Tongue (tissue), 2 donors: ENCODE measurements around the gene NISCH. TPM values are rescaled to one million over a fixed set of nuclear protein-coding genes. Genes with fewer than 3 reads are reported as not detected.

Experiments
- DNase-seq: peaks from one replicate; pipeline ENCODE4 v3.0.0-alpha.2; 2015
- total RNA-seq: library from RNA; depleted of rRNA; stranded (reverse); fragments of >200 nt; gene quantifications from one replicate; pipeline ENCODE4 v1.2.3, GENCODE V29; 2014

NISCH gene
- total RNA-seq, 1 donor from 2014 or later = 82.2 TPM

DNA sequence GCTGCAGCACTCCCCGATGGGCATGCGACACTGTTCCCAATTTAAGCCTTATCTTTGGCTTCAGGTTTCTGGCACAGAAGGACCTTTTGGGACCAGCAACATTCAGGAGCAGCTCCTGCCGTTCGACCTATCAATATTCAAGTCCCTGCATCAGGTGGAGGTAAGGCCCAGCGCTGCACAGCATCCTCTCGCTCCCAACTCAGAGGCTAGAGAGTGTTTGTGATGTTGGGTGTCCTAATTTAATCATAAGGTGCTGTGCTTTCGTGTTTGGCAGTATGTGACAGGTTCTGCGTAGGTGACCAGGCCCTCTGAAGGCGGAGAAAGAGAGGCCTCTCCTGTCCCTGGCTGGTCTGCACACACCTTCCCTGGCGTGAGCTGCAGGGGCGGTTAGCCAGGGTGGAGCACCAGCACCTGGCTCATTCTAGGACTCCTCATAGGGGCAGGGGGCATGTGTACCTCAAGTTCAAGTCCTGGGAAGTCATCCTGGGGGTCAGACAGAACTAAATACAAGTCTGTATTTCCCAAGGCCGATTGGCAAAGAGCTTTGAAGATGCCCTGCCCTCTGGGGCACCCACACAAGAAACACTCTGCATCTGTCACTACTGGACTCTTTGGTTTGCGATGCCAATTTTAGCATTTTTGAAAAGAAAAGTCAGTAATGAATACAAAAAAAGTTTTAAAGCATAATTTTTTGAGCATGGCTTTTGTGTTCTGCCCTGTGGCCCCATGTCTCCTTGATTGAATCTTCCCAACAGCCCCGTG is 17.0 kb downstream of the NISCH start:
- no peak for DNase-seq

GRCh38 chr3:52473026-52473425 is 17.6 kb downstream of the NISCH start:
- DNase-seq = no peak

DNA sequence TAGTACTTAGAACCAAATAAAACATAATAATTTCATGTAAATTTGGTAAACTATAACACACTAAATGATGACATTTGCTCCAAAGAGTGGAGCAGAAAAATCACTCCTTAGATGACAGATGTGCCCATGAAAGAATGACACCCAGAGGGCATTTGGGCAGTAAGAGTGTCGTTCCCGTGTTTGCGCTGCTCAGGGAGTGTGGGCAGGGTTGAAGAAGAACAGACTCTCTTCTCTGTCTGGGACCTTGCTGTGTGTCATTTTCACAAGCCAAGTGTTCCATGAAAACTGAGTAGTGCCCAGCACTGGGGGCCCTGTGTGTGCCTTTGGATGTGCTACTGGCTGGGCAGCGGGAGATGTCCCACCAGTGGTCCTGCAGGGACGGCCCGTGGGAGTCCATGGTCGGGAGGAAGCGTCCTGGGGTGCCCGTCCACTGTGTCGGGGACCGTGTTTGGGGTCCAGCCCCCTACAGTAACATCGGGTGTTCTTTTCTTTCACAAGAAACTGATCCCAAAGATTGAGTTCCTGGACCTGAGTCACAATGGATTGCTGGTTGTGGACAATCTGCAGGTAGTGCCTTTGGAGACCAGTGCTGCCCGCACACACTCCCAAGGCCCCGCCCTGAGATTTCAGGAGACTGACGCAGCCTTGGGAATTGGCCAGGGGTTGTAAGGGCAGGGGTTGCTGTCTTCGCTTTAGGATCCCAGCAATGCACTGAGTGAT is 21.8 kb downstream of the NISCH start:
- DNase-seq = no peak

- DNase-seq = no peak
Observed at GRCh38 chr3:52477796-52478095, 22.3 kb downstream of the NISCH start.

- DNase-seq = no peak
Observed at GRCh38 chr3:52479037-52479876, 23.9 kb downstream of the NISCH start.

- no peak for DNase-seq
Observed at GRCh38 chr3:52479877-52480575, 24.6 kb downstream of the NISCH start.

DNA sequence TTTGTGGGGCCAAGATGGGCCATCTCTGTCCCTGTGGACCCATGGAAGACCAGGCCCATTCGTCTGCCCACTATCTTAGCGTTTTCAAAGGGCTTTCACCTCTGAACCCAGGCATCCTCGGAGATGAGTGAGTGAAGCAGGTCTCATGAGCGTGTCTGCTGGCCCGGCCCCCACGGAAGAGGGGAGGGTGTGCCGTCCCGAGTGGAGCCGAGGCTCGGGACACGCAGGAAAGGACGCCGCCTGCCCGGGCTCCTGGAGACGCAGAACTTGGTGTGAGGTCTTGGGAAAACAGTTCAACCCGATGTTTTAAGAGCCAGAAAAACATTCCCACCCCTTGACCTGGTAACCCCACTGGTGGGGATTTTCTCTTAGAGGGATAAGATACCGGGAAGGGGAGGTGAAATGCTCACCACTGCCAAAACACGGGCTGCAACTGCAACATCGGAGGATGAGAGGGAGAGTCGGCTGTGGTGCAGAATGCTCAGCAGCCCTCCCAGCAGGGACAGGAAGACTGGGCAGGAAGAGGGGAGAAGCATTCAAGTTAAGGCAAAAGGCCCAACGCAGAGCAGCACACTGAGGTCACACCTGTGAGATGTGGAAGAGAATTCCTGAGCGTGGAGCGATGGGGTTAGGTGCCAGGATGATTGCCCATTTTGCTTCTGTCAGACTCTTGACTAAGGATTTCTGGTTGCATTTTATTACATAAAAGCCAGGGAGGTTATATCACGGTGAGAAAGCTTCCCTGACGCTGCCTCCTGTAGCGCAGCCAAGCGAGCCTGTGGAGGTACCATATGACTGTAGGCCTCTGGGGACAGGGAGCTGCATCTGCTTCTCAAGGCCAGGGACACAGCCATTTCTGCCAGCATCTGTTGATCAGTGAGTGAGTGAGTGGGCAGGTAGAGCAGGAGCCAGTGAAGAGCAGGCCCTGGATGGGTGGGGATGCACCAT is 25.6 kb downstream of the NISCH start:
- DNase-seq = no peak

- DNase-seq = no peak
Observed at GRCh38 chr3:52481819-52482521, 26.6 kb downstream of the NISCH start.

DNA sequence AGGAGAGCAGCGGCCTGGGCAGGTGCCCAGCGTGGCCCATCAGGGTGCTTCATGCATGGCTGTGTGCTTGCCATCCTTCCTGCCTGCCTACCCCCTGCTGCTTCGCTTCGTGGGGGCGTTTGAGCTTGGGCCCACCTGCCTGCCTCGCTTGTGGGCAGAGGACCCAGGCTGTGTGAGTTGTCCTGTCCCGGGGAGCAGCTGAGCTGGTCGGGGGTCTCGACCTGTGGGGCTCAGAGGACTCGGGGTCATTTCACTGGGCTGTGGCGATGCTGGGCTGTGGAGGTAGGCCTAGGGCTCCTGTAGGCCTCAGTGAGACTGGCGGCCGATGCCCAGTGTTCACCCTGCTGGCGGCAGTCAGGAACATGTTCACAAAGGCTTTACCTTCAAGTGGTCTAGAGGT is 27.7 kb downstream of the NISCH start:
- DNase-seq = no peak

DNA sequence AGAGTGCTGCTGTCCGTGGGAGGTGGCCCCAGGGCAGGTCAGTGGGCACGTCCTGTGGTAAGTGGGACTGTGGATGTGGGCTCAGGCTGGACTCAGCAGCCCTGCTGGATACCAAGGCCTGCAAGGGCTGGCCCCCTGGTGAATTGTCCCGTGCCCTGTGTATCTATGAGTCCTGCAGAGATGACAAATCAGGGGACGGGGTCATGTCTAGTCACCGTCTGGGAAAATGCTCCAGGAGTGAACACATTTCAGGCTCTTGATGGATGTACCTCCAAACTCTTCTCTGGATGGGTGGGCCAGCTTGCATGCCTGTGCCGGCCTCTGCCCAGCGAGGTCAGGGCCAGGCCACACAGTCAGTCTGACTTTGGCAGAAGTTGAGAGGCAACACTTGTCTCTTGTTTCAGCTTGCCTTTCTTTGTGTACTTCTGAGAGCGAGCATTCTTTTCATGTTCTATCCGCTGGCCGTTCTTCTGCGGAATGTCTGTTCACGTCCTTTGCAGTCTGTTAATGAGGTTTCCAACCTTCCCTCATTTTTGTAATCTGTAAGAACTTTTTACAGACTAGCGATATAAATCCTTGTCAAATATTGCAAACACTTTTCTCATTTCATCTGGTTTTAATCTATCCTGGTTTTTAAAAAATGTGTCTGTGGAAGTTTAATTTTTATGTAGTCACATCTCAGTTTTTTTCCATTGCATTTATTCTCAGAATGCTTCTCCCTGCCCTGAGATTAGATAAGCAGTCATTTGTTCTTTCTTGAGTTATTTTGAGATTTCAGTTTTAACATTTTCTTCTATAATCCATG is 28.4 kb downstream of the NISCH start:
- peak; percentile 53 for DNase-seq

DNA sequence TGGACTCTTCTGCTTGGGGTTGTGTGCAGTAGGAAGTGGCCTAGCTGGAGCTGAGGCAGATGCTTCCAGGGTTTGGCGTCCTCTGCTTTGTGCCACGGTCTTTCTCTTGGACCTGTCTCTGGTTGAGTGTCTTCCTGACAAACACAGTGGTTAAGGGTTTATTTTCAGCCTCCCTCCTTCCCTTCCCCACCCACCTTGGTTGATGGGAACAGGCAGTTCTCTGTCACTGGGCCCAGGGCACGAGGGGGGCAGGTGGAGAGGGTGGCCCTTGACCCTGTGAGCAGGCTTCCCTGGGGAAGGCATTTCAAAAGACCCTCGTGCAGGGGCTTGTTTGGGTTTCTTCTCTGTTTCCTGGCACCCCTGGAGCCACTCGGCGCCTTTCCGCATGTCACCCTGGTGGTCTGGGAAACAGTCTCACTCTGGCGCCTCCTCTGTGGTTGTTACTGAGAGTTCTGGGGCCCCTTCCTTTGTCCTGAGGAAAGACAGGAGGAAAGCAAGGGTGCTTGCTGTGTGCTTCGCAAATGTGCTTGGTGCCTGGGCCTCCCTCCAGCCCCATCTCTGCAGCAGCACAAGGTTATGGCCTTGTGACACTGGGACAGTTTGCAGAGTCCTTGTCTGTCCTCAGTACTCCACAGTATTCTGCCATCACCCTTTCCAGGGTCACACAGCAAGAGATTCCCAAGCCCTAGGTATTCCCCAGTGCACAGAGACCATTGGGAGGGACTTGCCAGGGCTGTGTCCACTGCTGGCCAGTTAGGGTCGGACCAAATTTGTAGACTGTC is 29.5 kb downstream of the NISCH start:
- DNase-seq = no peak

DNA sequence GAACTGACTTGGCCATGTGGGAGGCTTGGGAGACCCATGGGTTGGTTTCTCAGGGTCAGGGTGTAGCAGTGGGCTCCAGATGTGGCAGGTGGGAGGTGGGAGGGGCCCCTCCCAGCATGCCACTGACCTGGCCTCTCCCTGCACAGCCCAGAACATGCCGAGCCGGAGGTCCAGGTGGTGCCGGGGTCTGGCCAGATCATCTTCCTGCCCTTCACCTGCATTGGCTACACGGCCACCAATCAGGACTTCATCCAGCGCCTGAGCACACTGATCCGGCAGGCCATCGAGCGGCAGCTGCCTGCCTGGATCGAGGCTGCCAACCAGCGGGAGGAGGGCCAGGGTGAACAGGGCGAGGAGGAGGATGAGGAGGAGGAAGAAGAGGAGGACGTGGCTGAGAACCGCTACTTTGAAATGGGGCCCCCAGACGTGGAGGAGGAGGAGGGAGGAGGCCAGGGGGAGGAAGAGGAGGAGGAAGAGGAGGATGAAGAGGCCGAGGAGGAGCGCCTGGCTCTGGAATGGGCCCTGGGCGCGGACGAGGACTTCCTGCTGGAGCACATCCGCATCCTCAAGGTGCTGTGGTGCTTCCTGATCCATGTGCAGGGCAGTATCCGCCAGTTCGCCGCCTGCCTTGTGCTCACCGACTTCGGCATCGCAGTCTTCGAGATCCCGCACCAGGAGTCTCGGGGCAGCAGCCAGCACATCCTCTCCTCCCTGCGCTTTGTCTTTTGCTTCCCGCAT is 31.8 kb downstream of the NISCH start:
- no peak for DNase-seq

DNA sequence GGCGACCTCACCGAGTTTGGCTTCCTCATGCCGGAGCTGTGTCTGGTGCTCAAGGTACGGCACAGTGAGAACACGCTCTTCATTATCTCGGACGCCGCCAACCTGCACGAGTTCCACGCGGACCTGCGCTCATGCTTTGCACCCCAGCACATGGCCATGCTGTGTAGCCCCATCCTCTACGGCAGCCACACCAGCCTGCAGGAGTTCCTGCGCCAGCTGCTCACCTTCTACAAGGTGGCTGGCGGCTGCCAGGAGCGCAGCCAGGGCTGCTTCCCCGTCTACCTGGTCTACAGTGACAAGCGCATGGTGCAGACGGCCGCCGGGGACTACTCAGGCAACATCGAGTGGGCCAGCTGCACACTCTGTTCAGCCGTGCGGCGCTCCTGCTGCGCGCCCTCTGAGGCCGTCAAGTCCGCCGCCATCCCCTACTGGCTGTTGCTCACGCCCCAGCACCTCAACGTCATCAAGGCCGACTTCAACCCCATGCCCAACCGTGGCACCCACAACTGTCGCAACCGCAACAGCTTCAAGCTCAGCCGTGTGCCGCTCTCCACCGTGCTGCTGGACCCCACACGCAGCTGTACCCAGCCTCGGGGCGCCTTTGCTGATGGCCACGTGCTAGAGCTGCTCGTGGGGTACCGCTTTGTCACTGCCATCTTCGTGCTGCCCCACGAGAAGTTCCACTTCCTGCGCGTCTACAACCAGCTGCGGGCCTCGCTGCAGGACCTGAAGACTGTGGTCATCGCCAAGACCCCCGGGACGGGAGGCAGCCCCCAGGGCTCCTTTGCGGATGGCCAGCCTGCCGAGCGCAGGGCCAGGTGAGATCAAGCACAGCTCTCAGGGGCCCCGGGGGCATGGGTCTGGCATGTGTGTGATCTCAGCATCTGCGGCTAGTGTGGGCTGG is 32.6 kb downstream of the NISCH start:
- DNase-seq = no peak

DNA sequence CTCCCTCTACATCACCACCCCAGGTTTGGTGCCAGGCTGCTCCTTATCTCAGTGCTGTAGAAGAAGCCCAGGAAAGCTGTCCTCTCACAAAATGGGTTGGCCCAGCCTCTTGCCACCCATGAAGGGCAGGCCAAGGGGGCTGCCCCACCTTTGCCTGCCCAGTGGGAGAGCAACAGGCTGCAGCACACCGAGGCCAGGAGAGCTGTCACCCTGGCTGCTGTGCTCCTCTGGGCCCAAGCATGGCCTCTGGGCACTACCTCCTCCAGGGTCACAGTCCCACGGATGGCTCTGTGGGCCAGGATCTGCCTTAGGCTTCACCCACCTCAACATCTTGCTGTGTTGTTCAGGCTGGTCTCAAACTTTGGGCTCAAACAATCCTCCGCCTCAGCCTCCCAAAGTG is 33.3 kb downstream of the NISCH start:
- no peak for DNase-seq

GRCh38 chr3:52489453-52489852 is 34.0 kb downstream of the NISCH start:
- no peak for DNase-seq

GRCh38 chr3:52490035-52490938 is 34.9 kb downstream of the NISCH start:
- DNase-seq = no peak
